ELR (cell line): ENCODE results near the gene NCKAP5.

Experiments
- DNase-seq: peaks from one replicate; pipeline ENCODE4 v3.0.0-alpha.2; 2015; ENCODE audit warnings: low read depth

NCKAP5 gene

GRCh38 chr2:133568172-133568571 is at the start of gene NCKAP5:
TSS of gene NCKAP5 (minus strand) at chr2:133568463. CDS start at chr2:133517526, 50,937 bp downstream.
- DNase-seq, result no peak

GRCh38 chr2:133609664-133610063 is 41.4 kb upstream of the NCKAP5 start:
- DNase-seq, result no peak

GRCh38 chr2:133608291-133608690 is 40.0 kb upstream of the NCKAP5 start:
- peak; percentile 14 for DNase-seq

GRCh38 chr2:133607679-133608078 is 39.4 kb upstream of the NCKAP5 start:
- DNase-seq, result peak; percentile 80

GRCh38 chr2:133606616-133607015 is 38.4 kb upstream of the NCKAP5 start:
- DNase-seq, result no peak

- DNase-seq, result no peak
Measured at GRCh38 chr2:133605766-133606137, 37.5 kb upstream of the NCKAP5 start.

GRCh38 chr2:133605011-133605765 is 36.9 kb upstream of the NCKAP5 start:
- peak; percentile 74 for DNase-seq

GRCh38 chr2:133603109-133603508 is 34.8 kb upstream of the NCKAP5 start:
- DNase-seq, result no peak

GRCh38 chr2:133602538-133602937 is 34.3 kb upstream of the NCKAP5 start:
- no peak for DNase-seq

GRCh38 chr2:133600266-133600928 is 32.1 kb upstream of the NCKAP5 start:
- no peak for DNase-seq

- DNase-seq, result no peak
Measured at GRCh38 chr2:133599811-133600210, 31.5 kb upstream of the NCKAP5 start.

GRCh38 chr2:133599211-133599803 is 31.0 kb upstream of the NCKAP5 start:
- no peak for DNase-seq

GRCh38 chr2:133598769-133599168 is 30.5 kb upstream of the NCKAP5 start:
- DNase-seq, result no peak

- no peak for DNase-seq
Measured at GRCh38 chr2:133596701-133597393, 28.6 kb upstream of the NCKAP5 start.

GRCh38 chr2:133591164-133591563 is 22.9 kb upstream of the NCKAP5 start:
- DNase-seq, result no peak

GRCh38 chr2:133589456-133589855 is 21.2 kb upstream of the NCKAP5 start:
- DNase-seq, result no peak

GRCh38 chr2:133588144-133588543 is 19.9 kb upstream of the NCKAP5 start:
- DNase-seq, result no peak

GRCh38 chr2:133586978-133587377 is 18.7 kb upstream of the NCKAP5 start:
- no peak for DNase-seq

GRCh38 chr2:133581010-133581760 is 12.9 kb upstream of the NCKAP5 start:
- peak; percentile 26 for DNase-seq

- DNase-seq, result no peak
Measured at GRCh38 chr2:133579274-133579673, 11.0 kb upstream of the NCKAP5 start.

GRCh38 chr2:133576714-133577113 is 8.5 kb upstream of the NCKAP5 start:
- DNase-seq, result no peak

GRCh38 chr2:133574620-133575019 is 6.4 kb upstream of the NCKAP5 start:
- DNase-seq, result no peak
